PC-9 (cell line): ENCODE measurements around the gene SDK1. TPM values are rescaled to one million over a fixed set of nuclear protein-coding genes. Genes with fewer than 3 reads are reported as not detected.

Experiments used
- BruUV-seq: library from RNA; stranded (reverse); fragments of 400-500 nt; replicated peaks from 2 replicates; lab custom pipeline; 2021; lab: Mats Ljungman, UMichigan
- CTCF ChIA-PET: fragments of 300-600 bp; sonication (Branson Sonifier 250); formaldehyde crosslinking; loops from one replicate; lab custom pipeline; 2022; ENCODE audit warnings: antibody characterized with exemption; lab: Charles Lee
- POLR2A ChIA-PET: fragments of 300-600 bp; sonication (Branson Sonifier 250); formaldehyde crosslinking; loops from one replicate; lab custom pipeline; 2022; ENCODE audit warnings: antibody characterized with exemption; ENCODE audit not compliant: unreplicated experiment; lab: Charles Lee
- DNase-seq, 2 experiments: peaks; one replicate each; pipeline versions ENCODE4 v3.0.0 to v3.0.0-alpha.2; 2015 to 2022; ENCODE audit warnings: mixed read lengths in 1 of 2
- H2AFZ ChIP-seq: fragments of 200-600 bp; sonication (generic); 2 replicates; pipeline ENCODE4 v1.8.1; 2017; ENCODE audit warnings: antibody characterized with exemption
- H3F3A ChIP-seq: fragments of 200-600 bp; sonication (generic); 2 replicates; pipeline ENCODE4 v1.8.1; 2017; ENCODE audit warnings: antibody characterized with exemption, mild to moderate bottlenecking, low read depth; ENCODE audit not compliant: insufficient read depth
- H3K27ac ChIP-seq: fragments of 200-600 bp; sonication (generic); 2 replicates; pipeline ENCODE4 v1.6.1; 2016; ENCODE audit warnings: mixed run types
- H3K27me3 ChIP-seq: fragments of 200-600 bp; sonication (generic); 2 replicates; pipeline ENCODE4 v1.6.1; 2016; ENCODE audit warnings: low read depth, mixed run types; ENCODE audit not compliant: insufficient read depth
- H3K36me3 ChIP-seq: fragments of 200-600 bp; sonication (generic); 2 replicates; pipeline ENCODE4 v1.6.1; 2016; ENCODE audit warnings: low read depth, mixed run types
- H3K4me1 ChIP-seq: fragments of 200-600 bp; sonication (generic); replicated peaks from 2 replicates; pipeline ENCODE4 v1.6.1; 2016; ENCODE audit warnings: mixed run types; ENCODE audit not compliant: insufficient read depth
- H3K4me2 ChIP-seq: fragments of 200-600 bp; sonication (generic); 2 replicates; pipeline ENCODE4 v1.6.1; 2017; ENCODE audit warnings: mixed run types
- H3K4me3 ChIP-seq: fragments of 200-600 bp; sonication (generic); 2 replicates; pipeline ENCODE4 v1.6.1; 2016; ENCODE audit warnings: mixed run types
- H3K79me2 ChIP-seq: fragments of 200-600 bp; sonication (generic); 2 replicates; pipeline ENCODE4 v1.6.1; 2017; ENCODE audit warnings: low read depth, mixed run types
- H3K9me2 ChIP-seq: fragments of 200-600 bp; sonication (generic); 2 replicates; pipeline ENCODE4 v1.8.1; 2017; ENCODE audit warnings: mild to moderate bottlenecking; ENCODE audit not compliant: insufficient read depth
- H3K9me3 ChIP-seq: fragments of 200-600 bp; sonication (generic); 2 replicates; pipeline ENCODE4 v1.8.1; 2016; ENCODE audit warnings: low read depth; ENCODE audit not compliant: insufficient read depth
- H4K20me1 ChIP-seq: fragments of 200-600 bp; sonication (generic); 2 replicates; pipeline ENCODE4 v1.8.1; 2017; ENCODE audit not compliant: insufficient read depth
- EZH2 ChIP-seq: fragments of 200-600 bp; sonication (generic); IDR thresholded peaks from 2 replicates; pipeline ENCODE4 v1.8.0; 2017; ENCODE audit warnings: antibody characterized with exemption, low read depth
- intact Hi-C: fragments of 100-400 bp; cut with micrococcal nuclease; formaldehyde crosslinking; loops from one replicate; pipeline ENCODE4 v1.10.0; 2022; ENCODE audit not compliant: unreplicated experiment
- total RNA-seq: library from RNA; stranded (reverse); gene quantifications from 2 replicates; pipeline ENCODE4 v1.2.3, GENCODE V29; 2021
- TF ChIP-seq, protein P1 (sequence below): fragments of 200-600 bp; sonication (generic); conservative IDR thresholded peaks from 2 replicates; pipeline ENCODE4 v1.6.1; 2017; ENCODE audit warnings: mixed run types, antibody characterized with exemption, mild to moderate bottlenecking, moderate library complexity

SDK1 gene
- total RNA-seq, 1 experiment from 2014 or later = not detected

DNA sequence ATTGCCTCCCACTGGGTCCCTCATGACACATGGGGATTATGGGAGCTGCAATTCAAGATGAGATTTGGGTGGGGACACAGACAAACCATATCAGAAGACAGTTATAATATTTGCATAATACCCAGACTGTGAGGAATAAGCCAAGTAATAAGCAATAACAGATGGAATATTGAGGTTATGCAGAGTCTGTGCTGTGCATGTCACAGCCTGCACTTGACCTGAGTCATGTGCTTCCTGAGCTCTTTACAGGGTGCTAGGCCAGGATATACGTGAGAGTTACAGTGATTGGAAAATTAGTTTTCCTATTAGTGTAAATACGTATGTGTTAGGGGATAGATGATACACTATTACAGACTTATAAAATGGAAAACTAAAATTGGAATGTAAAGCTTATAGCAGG, 288.7 kb downstream of the SDK1 start:
- Histone ChIP-seq H3K79me2 (no peaks in the 10 kb centered on the region), H3K27me3 (peaks cover 64% of the 10 kb centered on the region), H3K4me3 (no peak overlapping the region), H3K27ac (no peak overlapping the region), H4K20me1 (no peaks in the 10 kb centered on the region), H3K4me1 (no peaks in the 10 kb centered on the region), H2AFZ (no peak overlapping the region), H3K36me3 (no peaks in the 10 kb centered on the region), H3K9me3 (no peaks in the 10 kb centered on the region), H3F3A (no peaks in the 10 kb centered on the region), H3K4me2 (no peak overlapping the region), H3K9me2 (no peaks in the 10 kb centered on the region)
- POLR2A ChIA-PET = no interaction called here
- intact Hi-C loops = no loop called here
- no TSS peak for BruUV-seq
- CTCF ChIA-PET = interaction anchor here (0.6 kb wide), 1 partner anchor 703 kb away, joined by 3 read pairs; no protein-coding TSS in a partner anchor
- no peak for TF ChIP-seq EZH2
- TF ChIP-seq, protein P1, sequence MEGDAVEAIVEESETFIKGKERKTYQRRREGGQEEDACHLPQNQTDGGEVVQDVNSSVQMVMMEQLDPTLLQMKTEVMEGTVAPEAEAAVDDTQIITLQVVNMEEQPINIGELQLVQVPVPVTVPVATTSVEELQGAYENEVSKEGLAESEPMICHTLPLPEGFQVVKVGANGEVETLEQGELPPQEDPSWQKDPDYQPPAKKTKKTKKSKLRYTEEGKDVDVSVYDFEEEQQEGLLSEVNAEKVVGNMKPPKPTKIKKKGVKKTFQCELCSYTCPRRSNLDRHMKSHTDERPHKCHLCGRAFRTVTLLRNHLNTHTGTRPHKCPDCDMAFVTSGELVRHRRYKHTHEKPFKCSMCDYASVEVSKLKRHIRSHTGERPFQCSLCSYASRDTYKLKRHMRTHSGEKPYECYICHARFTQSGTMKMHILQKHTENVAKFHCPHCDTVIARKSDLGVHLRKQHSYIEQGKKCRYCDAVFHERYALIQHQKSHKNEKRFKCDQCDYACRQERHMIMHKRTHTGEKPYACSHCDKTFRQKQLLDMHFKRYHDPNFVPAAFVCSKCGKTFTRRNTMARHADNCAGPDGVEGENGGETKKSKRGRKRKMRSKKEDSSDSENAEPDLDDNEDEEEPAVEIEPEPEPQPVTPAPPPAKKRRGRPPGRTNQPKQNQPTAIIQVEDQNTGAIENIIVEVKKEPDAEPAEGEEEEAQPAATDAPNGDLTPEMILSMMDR = no peak
- DNase-seq = no peak

DNA sequence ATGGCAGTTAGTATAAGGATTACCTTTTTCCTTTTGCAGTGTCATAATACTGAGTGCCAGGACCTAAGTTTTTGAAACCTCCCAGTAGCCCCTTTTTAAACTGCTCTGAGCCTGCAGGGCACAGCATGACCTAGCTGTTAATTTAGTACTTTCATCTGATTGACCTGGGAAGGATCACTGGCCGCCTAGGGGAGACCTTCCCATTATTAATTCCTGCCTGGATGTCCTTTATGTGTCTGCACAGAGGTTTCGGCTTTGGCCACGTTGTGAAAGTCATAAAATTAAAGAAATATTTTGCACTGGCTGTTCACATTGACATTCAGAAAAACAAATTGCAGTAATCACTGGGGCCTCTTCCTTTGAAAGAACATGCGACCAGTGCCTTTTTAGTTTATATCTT, 290.2 kb downstream of the SDK1 start:
- H3K27ac ChIP-seq = no peak overlapping the region
- H3F3A ChIP-seq = no peaks in the 10 kb centered on the region
- peaks cover 56% of the 10 kb centered on the region for H3K27me3 ChIP-seq
- H3K9me2 ChIP-seq = no peaks in the 10 kb centered on the region
- POLR2A ChIA-PET = no interaction called here
- no peak overlapping the region for H3K4me2 ChIP-seq
- intact Hi-C loops = no loop called here
- no peak overlapping the region for H2AFZ ChIP-seq
- H3K36me3 ChIP-seq = no peaks in the 10 kb centered on the region
- no peaks in the 10 kb centered on the region for H3K4me1 ChIP-seq
- H3K4me3 ChIP-seq = no peak overlapping the region
- no peaks in the 10 kb centered on the region for H4K20me1 ChIP-seq
- no peaks in the 10 kb centered on the region for H3K79me2 ChIP-seq
- DNase-seq = no peak
- CTCF ChIA-PET = no interaction called here
- no peaks in the 10 kb centered on the region for H3K9me3 ChIP-seq
- TF ChIP-seq, protein P1 = no peak
- no peak for TF ChIP-seq EZH2
- BruUV-seq = no TSS peak

DNA sequence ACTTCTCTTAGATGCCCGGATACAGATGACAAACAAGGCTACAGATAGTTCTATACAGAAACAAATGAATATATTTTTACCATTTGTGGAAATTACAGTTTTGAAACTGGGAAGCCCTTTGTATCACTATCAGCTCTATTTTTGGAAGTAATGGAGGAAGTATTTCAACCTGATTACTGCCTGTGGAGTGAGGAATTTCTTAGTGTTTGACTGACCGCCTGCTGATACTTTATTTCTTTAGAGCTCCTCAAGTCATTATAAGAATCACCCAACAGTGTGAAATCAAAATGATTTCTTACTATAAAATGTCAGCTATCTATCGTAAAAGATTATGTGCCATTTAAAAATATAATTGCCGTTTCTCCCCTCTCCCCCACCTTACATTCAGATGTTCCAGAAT, 290.9 kb downstream of the SDK1 start:
- Histone ChIP-seq H4K20me1 (no peaks in the 10 kb centered on the region), H3K27me3 (peaks cover 58% of the 10 kb centered on the region), H3K27ac (no peak overlapping the region), H3K4me3 (no peak overlapping the region), H2AFZ (no peak overlapping the region), H3K4me2 (no peak overlapping the region), H3F3A (no peaks in the 10 kb centered on the region), H3K9me3 (no peaks in the 10 kb centered on the region), H3K79me2 (no peaks in the 10 kb centered on the region), H3K9me2 (no peaks in the 10 kb centered on the region), H3K4me1 (no peaks in the 10 kb centered on the region), H3K36me3 (no peaks in the 10 kb centered on the region)
- TF ChIP-seq, protein P1 = no peak
- no peak for TF ChIP-seq EZH2
- POLR2A ChIA-PET = no interaction called here
- intact Hi-C loops = no loop called here
- DNase-seq = no peak
- no TSS peak for BruUV-seq
- CTCF ChIA-PET = no interaction called here
